HL-60 (cell line): Measurements from ENCODE around the gene TCF23.

Source experiments
- DNase-seq, 2 experiments: peaks; one replicate each; pipeline ENCODE4 v3.0.0-alpha.2; 2010 to 2020; ENCODE audit warnings: low read depth in 1 of 2, low spot score in 1 of 2
- H3K27ac ChIP-seq: fragments of 250-450 bp; sonication (Bioruptor Pico); replicated peaks from 2 replicates; pipeline ENCODE4 v1.5.1; 2020; ENCODE audit warnings: mild to moderate bottlenecking, moderate library complexity
- H3K27me3 ChIP-seq: fragments of 250-450 bp; sonication (Bioruptor Pico); 2 replicates; pipeline ENCODE4 v1.5.1; 2021; ENCODE audit warnings: mild to moderate bottlenecking, moderate library complexity; ENCODE audit not compliant: insufficient read depth, poor library complexity, severe bottlenecking
- H3K4me3 ChIP-seq: replicated peaks from 2 replicates; pipeline ENCODE4 v1.5.1; 2011; ENCODE audit warnings: mild to moderate bottlenecking, control low read depth, low read length; ENCODE audit not compliant: insufficient read depth
- GABPA ChIP-seq: IDR thresholded peaks from 2 replicates; pipeline ENCODE4 v1.6.1; 2012; ENCODE audit warnings: low read depth
- POLR2AphosphoS5 ChIP-seq: IDR thresholded peaks from 2 replicates; pipeline ENCODE4 v1.6.1; 2012; ENCODE audit warnings: low read depth
- SPI1 ChIP-seq: IDR thresholded peaks from 2 replicates; pipeline ENCODE4 v1.6.1; 2012; ENCODE audit warnings: low read depth, mild to moderate bottlenecking, borderline replicate concordance
- TF ChIP-seq, protein P1 (sequence below): IDR thresholded peaks from 2 replicates; pipeline ENCODE4 v1.6.1; 2012; ENCODE audit warnings: low read depth; ENCODE audit not compliant: insufficient replicate concordance
- TF ChIP-seq, protein P2 (sequence below): IDR thresholded peaks from one replicate; pipeline ENCODE4 v1.5.1; 2011; ENCODE audit warnings: low read length, control low read depth, inconsistent platforms; ENCODE audit not compliant: insufficient read depth

Gene TCF23

DNA sequence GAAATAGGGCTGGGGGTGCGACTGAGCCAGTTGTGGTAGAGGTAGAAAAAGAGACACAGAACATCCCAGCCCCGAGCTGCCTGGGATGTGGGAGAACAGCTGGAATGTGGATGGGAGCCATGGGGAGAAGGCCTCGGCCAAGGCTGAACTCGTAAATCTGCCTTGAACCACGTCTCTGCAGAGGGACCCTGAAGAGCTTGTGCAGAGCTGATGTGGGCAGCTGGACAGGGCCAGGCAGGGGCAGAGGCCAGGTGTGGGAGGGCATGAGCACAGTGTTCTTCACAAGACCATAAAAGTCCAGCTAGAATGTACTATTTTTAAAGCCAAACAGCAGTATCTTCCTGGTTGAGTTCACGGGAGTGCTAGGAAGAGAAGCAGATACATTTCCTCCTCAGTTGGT, 5.7 kb downstream of the TCF23 start:
- TF ChIP-seq POLR2AphosphoS5 (no peak), GABPA (no peak), SPI1 (no peak)
- TF ChIP-seq, protein P1, sequence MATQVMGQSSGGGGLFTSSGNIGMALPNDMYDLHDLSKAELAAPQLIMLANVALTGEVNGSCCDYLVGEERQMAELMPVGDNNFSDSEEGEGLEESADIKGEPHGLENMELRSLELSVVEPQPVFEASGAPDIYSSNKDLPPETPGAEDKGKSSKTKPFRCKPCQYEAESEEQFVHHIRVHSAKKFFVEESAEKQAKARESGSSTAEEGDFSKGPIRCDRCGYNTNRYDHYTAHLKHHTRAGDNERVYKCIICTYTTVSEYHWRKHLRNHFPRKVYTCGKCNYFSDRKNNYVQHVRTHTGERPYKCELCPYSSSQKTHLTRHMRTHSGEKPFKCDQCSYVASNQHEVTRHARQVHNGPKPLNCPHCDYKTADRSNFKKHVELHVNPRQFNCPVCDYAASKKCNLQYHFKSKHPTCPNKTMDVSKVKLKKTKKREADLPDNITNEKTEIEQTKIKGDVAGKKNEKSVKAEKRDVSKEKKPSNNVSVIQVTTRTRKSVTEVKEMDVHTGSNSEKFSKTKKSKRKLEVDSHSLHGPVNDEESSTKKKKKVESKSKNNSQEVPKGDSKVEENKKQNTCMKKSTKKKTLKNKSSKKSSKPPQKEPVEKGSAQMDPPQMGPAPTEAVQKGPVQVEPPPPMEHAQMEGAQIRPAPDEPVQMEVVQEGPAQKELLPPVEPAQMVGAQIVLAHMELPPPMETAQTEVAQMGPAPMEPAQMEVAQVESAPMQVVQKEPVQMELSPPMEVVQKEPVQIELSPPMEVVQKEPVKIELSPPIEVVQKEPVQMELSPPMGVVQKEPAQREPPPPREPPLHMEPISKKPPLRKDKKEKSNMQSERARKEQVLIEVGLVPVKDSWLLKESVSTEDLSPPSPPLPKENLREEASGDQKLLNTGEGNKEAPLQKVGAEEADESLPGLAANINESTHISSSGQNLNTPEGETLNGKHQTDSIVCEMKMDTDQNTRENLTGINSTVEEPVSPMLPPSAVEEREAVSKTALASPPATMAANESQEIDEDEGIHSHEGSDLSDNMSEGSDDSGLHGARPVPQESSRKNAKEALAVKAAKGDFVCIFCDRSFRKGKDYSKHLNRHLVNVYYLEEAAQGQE = no peak
- TF ChIP-seq, protein P2, sequence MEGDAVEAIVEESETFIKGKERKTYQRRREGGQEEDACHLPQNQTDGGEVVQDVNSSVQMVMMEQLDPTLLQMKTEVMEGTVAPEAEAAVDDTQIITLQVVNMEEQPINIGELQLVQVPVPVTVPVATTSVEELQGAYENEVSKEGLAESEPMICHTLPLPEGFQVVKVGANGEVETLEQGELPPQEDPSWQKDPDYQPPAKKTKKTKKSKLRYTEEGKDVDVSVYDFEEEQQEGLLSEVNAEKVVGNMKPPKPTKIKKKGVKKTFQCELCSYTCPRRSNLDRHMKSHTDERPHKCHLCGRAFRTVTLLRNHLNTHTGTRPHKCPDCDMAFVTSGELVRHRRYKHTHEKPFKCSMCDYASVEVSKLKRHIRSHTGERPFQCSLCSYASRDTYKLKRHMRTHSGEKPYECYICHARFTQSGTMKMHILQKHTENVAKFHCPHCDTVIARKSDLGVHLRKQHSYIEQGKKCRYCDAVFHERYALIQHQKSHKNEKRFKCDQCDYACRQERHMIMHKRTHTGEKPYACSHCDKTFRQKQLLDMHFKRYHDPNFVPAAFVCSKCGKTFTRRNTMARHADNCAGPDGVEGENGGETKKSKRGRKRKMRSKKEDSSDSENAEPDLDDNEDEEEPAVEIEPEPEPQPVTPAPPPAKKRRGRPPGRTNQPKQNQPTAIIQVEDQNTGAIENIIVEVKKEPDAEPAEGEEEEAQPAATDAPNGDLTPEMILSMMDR = no peak
- Histone ChIP-seq H3K4me3 (no peak overlapping the region), H3K27me3 (no peaks in the 10 kb centered on the region), H3K27ac (no peak overlapping the region)
- no peak for DNase-seq

DNA sequence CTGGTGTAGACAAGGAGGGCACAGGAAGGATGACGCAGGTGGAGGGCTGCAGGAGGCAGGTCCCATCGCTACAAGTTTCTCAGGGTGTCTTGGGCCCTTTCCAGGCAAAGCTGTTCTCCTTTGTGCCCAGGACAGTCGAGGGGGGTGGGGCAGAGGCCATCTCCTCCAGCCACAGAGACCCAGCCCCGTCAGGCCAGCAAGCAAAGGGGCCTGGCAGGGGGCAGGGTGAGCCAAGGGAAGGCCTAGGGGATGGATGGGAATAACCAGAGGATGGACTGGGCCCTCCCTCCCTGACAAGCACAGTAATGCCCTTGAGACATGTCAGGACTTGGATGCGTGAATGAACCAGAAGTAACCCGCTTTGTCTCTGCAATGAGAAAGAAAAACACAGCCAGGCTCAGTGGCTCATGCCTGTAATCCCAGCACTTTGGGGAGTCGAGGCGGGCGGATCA, 6.3 kb downstream of the TCF23 start:
- no peak for TF ChIP-seq SPI1
- TF ChIP-seq, protein P1 = no peak
- TF ChIP-seq POLR2AphosphoS5 = no peak
- no peak for TF ChIP-seq GABPA
- TF ChIP-seq, protein P2 = no peak
- no peak overlapping the region for H3K4me3 ChIP-seq
- H3K27me3 ChIP-seq = no peaks in the 10 kb centered on the region
- H3K27ac ChIP-seq = no peak overlapping the region
- DNase-seq = no peak

DNA sequence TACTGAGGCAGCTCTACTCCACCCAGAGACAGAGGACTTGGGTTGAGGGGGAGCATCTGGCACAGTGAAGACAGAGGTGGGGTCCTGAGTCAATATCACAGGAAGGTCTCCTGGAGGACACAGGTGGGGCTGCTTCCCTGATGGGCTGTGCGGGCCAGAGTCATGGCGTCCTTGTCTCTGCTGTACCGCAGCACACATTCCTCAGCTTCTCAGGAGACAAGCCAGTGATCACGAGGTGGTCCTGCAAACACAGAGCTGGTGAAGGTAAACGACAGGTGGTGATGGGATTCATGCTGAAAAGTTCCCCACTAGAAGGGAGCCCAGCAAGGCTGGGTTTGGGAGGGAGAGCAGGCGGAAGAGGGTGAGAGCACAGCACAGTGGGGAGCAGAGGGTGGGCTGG, 9.7 kb downstream of the TCF23 start:
- no peak for DNase-seq
- Histone ChIP-seq H3K4me3 (no peak overlapping the region), H3K27ac (no peak overlapping the region), H3K27me3 (no peaks in the 10 kb centered on the region)
- TF ChIP-seq, protein P1 = no peak
- TF ChIP-seq, protein P2 = no peak
- TF ChIP-seq SPI1 (no peak), POLR2AphosphoS5 (no peak), GABPA (no peak)
